SU-DHL-6 (cell line): ENCODE results near the gene CHST12.

ENCODE experiments used
- CTCF ChIP-seq: fragments of 200-600 bp; sonication (generic); IDR thresholded peaks from one replicate; pipeline ENCODE4 v1.5.1; 2017; ENCODE audit warnings: antibody characterized with exemption, mild to moderate bottlenecking, low read length, moderate library complexity; ENCODE audit not compliant: insufficient read depth, poor library complexity, severe bottlenecking
- EZH2phosphoT487 ChIP-seq: fragments of 200-600 bp; sonication (generic), shearing (Covaris generic); conservative IDR thresholded peaks from 2 replicates; pipeline ENCODE4 v1.6.1; 2018; ENCODE audit warnings: mild to moderate bottlenecking, antibody characterized with exemption, low read length, moderate library complexity, mixed read lengths

GRCh38 chr7:2412587-2413201 is 9.3 kb downstream of the CHST12 start:
- no peak for TF ChIP-seq CTCF
- TF ChIP-seq EZH2phosphoT487 = no peak
